OCI-LY3 (cell line): ENCODE results near the gene LMBR1.

Experiments
- CTCF ChIP-seq: fragments of 200-600, 300-600 bp; sonication (generic); IDR thresholded peaks from 2 replicates; pipeline ENCODE4 v1.5.1; 2014; ENCODE audit warnings: antibody characterized with exemption, low read length, low read depth
- EZH2phosphoT487 ChIP-seq: fragments of 200-600 bp; shearing (Covaris generic); IDR thresholded peaks from 2 replicates; pipeline ENCODE4 v1.6.1; 2018; ENCODE audit warnings: antibody characterized with exemption, mixed run types, low read depth

- TF ChIP-seq CTCF (no peak), EZH2phosphoT487 (no peak)
Observed at GRCh38 chr7:156783864-156784263, 109.1 kb downstream of the LMBR1 start.
